Cortex of kidney (tissue), 1 donor: ENCODE results near the gene SLC35B2.
"Not testable (repeated sequence)": the region's sequence is repeated elsewhere in the genome, so short reads cannot be mapped to it uniquely, and the experiment has no call there.

Experiments
- DNase-seq: peaks from one replicate; lab custom pipeline; 2025; lab: John Stamatoyannopoulos, UW

SLC35B2 gene

DNA sequence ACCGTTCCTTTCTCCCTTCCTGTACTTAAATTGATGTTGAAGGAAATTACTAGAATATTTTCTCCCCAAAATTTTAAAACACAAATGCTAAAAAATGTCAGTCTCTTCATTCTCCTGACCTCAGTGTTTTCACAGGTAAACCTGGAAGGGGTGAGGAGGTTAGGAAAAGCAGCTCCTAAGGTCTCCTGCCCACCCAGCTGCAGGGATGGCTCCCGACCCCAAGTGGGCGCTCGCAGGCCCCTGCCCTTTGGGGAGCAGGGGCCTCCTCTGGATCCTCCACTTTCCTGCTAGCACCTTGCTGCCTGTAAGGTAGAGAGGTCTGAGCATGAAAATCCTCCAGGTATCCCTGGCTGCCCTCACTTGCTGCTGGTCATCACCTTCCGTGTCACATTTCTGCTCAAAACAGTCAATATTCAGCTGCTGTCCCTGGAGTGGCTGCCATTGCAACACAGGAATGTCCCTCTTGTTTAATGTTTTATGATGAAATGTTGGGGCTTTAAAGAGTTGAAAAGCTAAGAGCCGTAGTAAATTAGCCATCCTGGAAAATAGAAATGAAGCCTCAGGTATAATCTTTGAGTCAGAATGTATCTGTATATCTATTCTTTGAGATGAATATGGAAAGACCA, 21.3 kb downstream of the SLC35B2 start:
- no peak for DNase-seq

DNA sequence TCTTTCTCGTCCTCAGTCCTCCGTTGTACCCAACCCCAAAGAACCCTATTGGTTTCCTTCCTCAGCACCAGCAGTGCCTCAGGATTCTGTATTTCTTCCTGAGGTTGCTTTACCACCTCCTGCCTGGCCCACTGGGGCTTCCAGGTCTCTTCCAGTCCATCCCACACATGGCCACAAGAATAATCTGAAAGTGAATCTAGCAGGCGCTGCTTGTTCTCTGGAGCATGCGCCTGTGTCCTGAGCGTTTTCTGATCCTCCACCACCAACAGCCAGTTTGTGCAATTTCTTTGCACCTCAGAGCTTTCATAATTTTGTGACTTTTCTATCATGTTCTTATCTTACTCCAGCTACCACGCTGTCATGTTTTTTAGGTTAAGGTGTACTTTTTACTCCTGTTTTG, 22.1 kb downstream of the SLC35B2 start:
- DNase-seq = no peak

DNA sequence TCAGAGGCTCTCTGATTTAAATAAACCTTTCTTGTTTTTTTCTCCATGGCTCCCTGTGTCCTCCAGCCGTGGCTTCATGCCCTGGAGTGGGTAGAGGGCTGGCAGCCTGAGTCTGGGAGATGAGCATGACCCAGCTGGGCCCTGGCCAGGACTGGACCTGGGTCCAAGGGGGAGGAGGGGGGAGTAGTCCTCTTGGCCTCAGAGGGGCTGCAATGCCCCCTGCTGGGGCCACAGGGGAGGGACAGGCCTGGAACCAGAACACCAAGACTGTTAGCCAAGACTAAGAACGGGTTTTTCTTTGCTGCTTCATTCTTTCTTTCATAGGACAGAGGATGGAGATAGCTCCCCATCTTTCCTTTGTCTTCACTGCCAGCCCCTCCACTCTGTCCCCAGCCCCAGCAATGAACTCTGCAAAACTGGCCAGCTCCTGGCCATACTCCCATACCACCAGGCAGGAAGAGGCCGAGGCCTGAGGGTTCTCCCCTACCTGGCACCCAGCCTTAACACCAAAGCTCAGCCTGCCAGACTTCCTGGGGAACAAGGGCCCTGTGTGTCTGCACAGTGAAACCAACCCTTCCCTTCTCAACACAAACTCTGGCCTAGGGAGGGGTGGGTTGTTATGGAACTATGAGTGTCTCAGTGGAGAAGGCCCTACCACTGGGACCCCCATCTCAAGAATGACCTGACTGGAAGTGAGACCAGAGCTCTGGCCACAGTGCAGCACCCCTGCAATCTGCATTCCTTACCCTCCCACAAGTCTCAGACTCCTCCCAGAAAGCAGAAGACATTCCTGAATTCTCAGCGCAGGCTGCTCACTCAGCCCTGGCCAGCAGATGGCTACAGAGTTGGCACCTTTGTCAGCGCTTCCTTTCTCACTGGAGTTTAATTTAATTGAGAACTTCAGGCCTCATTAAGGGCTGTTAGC, 23.0 kb downstream of the SLC35B2 start:
- DNase-seq = no peak

DNA sequence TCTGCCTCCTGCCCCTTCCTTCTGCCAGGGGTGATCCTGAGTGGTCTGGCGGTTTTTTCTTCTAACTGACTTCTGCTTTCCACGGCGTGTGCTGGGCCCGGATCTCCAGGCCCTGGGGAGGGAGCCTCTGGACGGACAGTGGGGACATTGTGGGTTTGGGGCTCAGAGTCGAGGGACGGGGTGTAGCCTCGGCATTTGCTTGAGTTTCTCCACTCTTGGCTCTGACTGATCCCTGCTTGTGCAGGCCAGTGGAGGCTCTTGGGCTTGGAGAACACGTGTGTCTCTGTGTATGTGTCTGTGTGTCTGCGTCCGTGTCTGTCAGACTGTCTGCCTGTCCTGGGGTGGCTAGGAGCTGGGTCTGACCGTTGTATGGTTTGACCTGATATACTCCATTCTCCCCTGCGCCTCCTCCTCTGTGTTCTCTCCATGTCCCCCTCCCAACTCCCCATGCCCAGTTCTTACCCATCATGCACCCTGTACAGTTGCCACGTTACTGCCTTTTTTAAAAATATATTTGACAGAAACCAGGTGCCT, 23.7 kb downstream of the SLC35B2 start:
- DNase-seq = no peak

DNA sequence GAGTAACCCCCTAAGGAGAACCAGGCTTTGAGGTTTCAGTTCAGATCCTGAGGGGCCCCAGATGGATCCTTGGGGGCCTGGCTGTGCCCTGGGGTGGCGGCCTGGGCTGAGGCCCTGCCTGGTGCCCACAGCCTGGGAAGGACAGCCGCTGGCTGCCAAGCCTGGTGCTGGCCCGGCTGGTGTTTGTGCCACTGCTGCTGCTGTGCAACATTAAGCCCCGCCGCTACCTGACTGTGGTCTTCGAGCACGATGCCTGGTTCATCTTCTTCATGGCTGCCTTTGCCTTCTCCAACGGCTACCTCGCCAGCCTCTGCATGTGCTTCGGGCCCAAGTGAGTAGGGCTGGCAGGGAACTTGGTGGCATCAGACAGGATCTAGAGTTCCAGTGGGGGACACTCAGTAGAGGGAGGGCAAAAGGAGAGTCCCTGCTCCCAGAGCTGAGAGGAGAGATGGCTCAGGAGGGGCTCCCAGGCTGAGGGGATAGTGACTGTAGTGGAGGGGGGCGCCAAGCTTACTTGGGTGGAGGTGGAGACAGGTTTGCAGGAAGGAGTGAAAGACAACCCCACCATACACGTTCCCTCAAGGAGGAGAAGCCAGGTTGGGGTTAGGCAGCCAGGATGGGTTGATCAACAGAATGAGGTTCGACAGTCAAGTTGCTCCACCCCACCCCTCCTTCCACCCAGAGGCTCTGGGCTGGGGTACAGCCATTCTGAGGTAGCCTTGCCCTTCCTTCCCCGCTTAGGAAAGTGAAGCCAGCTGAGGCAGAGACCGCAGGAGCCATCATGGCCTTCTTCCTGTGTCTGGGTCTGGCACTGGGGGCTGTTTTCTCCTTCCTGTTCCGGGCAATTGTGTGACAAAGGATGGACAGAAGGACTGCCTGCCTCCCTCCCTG, 24.4 kb downstream of the SLC35B2 start:
- no peak for DNase-seq

DNA sequence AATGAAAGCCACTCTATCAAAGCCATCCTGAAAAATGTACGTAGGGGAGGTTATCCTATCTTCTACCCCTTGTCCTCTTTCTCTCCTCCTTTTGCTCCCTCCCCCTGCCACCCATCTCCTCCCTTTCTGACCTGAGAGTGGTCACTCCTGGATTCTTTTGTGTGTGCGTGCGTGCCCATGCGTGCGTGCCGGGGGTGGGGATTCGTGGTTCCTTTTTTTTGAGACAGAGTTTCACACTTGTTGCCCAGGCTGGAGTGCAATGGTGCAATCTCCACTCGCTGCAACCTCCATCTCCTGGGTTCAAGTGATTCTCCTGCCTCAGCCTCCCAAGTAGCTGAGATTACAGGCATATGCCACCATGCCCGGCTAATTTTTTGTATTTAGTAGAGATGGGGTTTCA, 25.9 kb downstream of the SLC35B2 start:
- DNase-seq = not testable (repeated sequence)

DNA sequence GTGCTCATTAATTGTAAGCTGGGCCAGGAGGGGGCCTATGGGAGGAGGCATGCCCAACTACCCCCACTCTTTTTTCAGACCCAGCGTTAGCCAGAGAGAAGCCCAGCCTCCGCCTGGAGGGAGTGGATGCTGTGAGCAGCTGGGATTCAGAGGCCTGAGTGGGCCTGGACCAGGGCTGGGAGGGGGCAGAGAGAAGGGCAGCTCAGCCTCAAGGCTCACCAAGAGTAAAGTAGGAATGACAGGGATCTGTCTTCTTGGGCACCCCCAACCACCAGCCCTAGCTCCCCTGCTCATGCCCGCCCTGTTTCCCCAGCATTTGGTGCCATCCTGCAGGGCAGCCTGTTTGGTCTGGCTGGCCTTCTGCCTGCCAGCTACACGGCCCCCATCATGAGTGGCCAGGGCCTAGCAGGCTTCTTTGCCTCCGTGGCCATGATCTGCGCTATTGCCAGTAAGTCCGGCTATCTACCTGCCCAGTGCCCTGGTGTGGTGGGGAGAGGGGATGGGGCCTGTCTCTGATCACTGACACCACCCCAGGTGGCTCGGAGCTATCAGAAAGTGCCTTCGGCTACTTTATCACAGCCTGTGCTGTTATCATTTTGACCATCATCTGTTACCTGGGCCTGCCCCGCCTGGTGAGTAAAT, 27.2 kb downstream of the SLC35B2 start:
- no peak for DNase-seq

DNA sequence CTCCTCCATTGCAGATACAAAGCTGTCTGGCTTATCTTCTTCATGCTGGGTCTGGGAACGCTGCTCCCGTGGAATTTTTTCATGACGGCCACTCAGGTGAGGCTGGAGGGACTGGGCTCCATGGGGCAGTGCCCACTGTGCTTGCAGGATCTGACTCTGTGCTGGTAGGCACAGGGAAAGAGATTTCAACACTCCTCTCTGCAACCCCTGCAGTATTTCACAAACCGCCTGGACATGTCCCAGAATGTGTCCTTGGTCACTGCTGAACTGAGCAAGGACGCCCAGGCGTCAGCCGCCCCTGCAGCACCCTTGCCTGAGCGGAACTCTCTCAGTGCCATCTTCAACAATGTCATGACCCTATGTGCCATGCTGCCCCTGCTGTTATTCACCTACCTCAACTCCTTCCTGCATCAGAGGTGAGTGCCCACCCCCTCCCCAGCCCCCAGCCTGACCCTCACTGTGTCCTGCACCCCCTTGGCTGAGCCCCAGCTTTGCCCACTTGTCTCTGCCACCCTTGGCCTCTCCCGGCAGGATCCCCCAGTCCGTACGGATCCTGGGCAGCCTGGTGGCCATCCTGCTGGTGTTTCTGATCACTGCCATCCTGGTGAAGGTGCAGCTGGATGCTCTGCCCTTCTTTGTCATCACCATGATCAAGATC, 27.8 kb downstream of the SLC35B2 start:
- DNase-seq = no peak

DNA sequence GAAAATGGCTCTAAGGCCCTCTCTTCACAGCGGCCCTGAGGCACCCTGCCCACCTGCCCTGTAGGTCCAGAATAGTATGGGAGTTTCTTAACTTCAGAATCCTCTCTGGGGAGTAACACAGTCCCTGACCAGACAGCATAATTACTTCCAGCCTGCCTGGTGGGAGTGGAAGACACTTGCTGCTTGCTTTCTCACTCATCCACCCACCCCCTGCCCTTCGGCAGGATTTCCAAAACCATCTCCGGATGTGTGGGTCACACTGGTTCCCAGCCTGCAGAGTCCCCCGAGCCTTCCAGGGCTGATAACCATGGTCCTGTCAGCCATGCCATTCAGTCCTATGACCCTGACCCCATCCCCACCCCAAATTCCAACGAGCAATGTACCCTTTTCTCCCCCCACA, 28.5 kb downstream of the SLC35B2 start:
- DNase-seq = no peak

DNA sequence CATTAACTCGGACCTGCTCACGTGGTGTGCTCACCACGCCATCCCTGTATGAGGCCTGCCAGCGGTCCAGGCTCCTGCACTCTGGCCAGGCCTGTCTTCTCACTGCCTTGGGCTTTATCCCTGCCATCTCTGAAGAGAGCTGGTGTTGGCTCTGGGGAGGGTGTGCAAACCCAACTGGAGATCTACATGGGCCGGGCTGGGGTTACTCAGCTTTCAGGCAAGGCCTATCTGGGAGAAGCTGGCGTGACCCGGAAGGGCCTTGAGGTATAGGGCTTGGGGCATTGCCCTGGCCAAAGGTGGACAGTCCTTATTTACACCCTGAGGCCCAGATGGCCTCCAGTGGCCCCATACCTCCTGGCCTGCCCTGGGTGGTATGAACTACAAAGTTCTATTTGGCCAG, 28.9 kb downstream of the SLC35B2 start:
- DNase-seq = no peak

DNA sequence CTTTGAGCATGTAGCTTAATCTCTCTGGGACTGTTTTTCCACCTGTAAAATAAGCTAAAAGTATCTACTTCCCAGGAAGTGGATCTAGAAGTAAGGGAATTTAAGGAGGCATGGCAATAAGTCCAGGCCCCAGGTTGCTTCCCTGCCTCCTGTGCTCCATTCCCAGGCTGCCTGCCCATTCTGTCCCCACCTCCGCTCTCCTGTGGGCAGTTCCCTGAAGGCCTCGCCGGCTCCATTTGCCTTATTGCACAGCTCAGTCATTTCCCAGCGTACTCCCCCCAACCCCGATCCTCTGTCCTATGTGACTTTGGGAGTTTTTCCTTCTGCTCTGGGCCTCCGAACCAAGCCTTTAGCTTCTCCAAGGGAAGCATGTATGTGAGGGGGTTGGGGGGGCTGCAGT, 29.3 kb downstream of the SLC35B2 start:
- DNase-seq = no peak

DNA sequence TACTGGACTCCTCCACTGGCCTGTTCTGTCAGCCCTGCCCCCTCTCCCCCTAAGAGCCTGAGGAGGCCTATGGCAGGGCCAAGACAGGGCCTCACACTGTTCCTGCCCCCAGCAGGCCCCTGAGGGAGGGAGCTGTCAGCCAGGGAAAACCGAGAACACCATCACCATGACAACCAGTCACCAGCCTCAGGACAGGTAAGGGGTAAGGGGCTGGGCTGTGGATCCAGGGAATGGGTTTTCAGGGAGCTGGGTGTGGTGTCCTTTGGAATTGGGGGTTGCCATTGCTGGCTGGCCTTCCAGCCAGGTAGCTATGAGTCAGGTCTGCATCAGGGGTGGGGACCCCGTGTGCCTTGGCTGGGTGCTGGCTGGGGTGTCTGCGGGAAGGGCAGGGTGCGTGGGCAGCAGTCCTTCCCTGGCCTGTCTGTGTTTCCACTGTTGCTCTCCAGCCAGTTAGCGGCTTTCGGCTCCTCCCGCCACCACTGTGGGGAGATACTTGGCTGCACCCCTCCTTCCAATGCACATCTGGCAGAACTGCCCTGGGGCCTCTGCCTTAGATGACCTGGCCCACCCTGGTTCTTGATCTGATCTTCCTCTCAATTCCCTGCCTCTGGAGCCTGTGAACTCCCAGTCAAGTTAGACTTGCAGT, 30.1 kb downstream of the SLC35B2 start:
- no peak for DNase-seq

DNA sequence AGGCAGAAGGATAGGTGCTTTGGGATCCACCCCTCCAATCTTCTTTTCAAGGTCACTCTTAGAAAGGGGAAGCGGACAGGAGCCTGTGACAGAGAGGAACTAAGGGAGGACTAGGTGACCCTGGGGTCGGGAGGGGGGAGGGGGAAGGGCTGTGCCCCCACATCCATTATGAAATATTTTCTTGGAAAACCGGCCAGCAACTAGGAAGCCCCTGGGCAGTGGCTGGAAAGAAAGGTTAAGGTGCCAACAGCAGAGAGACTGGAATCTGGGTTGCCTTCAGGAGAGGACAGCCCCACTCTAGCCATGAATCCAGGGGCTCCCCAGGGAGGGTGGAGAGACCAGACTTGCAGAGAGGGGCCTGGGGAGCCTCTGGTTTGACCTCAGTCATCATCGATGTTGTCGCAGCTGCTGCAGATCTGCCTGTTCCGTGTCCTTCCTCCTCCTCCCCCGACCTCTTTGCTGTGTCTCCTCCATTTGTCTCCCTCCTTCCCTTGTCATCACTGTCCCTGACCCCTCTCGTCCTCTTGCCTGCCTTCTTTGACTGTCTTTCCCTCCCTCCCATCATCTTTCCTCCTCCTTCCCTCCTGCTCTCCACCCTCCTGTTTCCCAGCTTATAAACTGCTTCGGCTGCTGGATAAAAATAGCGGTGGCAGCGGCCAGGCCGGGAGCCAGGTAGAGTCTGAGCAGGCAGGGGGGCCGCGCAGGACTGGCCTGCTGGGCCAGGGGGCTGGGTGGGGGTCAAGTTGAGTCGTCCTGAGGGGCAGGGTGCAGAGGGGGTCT, 30.8 kb downstream of the SLC35B2 start:
- DNase-seq = no peak

DNA sequence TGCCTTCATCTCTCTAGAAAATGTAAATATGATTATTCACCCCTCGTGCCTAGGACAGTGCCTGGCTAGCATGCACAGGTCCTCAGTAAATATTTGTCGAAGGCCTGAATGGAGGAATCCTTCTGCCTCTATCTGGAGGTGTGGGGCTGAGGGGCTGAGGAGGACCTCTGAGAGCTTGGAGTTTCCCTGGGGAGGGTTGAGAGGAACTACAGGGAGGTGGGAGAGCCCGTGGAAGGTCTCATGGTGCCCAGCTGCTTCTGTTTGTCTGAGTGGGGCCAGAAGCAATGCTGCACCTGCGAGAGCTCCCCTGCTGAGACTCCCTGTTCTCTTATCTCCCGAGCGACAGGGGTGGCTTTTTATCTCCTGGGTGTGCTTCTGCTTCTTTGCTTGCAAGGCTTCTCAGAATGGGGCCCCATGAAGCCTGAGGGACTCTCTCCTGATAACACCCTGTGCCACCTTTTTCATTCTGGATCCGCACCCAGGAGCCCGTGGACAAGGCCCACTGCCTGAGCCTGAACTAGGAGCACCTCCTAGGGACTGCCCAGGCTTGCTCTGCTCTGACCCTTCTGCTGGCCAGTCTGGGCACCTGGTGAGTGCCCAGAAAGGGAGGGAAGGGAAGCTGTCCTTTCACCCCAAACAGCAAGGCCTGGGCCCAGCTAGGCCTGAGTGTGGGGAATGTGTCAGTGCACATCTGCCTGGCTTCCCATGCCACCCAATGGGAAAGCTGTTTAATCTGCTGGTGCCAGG, 31.6 kb downstream of the SLC35B2 start:
- no peak for DNase-seq

DNA sequence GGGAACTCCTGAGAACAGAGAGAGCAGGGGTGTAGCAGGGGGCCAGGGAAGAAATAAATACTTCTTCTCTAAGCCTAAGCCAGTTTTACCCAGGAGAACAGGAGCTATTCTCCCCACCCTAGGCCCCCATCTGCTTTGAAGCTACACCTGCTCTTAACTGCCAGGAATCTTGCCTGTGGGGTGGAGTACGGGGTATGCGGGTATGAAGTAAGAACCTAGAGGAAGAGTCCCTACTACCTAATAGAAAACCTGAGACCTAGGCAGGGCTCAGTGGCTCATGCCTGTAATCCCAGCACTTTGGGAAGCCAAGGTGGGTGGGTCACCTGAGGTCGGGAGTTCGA, 32.4 kb downstream of the SLC35B2 start:
- no peak for DNase-seq

DNA sequence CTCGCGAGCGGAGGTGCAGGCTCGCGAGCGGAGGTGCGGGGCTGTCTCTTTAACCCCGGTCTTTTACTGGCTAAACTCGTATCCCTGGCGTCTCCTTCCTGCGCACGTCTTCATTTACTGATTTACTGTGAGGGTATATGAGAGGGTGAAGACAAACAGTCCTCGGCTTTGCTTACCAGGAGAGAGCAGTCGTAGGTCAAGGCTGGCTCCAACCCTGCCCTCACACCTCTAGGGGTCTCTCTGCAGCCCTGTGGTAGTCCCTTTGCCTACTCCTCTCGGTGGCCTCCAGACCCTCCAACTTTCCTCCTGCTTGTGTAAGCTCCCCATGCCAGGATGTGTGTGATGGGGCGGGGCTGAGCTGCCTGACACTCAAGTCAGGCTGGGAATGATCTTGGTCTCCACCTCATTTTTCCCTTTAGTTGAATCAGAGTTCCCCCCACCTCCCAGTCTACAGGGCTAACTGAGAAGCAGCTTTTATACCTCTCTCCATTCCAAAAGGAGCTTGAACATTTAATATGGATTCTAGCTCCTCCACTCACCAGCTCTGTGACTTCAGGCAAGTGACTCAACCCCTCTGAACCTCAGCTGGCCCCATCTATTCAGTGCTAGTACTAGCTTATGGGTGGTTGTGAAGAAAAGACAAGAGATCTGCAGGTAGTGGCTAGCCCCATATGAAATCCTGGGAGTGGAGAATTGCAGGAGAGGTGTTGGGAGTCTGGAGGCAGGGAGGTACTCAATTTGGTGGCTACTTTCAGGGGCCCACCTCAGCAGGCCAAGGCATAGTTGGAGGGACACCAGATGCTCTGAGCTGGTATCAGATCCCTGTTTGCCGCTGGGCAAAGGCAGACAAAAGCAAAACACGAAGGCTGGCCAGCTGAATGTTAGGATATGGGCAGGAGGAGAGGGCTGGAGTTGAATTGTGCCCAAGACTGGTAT, 33.0 kb downstream of the SLC35B2 start:
- no peak for DNase-seq

DNA sequence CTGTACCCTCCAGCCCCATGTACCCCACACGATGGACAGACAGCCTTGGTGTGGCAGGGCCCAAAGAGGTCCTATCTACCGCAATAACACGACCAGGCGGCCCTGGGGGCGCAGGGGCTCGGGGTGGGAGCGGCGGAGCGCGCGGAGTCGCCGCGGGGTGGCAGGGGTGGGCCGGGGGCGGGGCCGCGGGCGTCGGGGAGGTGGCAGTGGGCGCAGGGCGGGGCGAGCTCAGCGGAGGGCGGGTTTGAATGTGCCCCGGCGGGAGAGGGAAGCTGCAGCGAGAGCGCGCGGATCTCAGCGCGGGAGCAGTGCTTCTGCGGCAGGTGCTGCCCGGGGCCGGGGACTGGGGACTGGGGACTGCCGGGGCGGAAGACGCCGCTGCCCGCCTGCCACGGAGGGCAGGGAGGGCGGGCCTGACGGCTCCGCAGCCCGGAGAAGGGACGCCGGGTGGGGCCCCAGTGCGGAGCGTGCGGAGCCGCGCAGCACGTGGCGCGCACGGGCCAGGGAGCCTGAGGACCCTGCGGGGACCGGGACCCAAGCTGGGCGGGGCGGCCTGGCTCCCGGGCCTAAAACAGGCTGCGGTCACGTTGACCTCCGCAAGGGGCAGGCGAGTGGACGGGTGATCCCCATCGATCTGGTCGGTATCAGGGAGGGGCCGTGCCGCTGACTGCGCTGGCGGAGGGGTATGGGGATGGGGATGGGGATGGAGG, 33.9 kb downstream of the SLC35B2 start, which contains the start of gene SLC29A1:
Gene SLC29A1 (plus strand): TSS at position 277 of the 710 bp plus-strand sequence. CDS start 3,719 bp downstream, outside the sequence.
- no peak for DNase-seq
